GM12875 (cell line): ENCODE data around the gene LTB.

Source experiments
- H3K4me3 ChIP-seq: one replicate; pipeline ENCODE4 v1.5.1; 2011; ENCODE audit warnings: low read depth, low read length, control low read depth
- CTCF ChIP-seq: IDR thresholded peaks from 2 replicates; pipeline ENCODE4 v1.5.1; 2011; ENCODE audit warnings: low read depth, mild to moderate bottlenecking, control low read depth, inconsistent platforms, low read length, moderate library complexity, borderline replicate concordance; ENCODE audit not compliant: insufficient read depth

Gene LTB

GRCh38 chr6:31568537-31568961 is 13.7 kb downstream of the LTB start:
- no peak for TF ChIP-seq CTCF
- no peak overlapping the region for H3K4me3 ChIP-seq

- H3K4me3 ChIP-seq, result no peak overlapping the region
- no peak for TF ChIP-seq CTCF
These were observed 14.5 kb downstream of the LTB start for GRCh38 chr6:31567531-31568370.

- TF ChIP-seq CTCF, result no peak
- no peak overlapping the region for H3K4me3 ChIP-seq
These were observed 21.5 kb downstream of the LTB start for GRCh38 chr6:31560697-31561058.

- TF ChIP-seq CTCF, result no peak
- peak overlapping the region; percentile 49 for H3K4me3 ChIP-seq
These were observed 22.1 kb downstream of the LTB start for GRCh38 chr6:31559958-31560696.

DNA sequence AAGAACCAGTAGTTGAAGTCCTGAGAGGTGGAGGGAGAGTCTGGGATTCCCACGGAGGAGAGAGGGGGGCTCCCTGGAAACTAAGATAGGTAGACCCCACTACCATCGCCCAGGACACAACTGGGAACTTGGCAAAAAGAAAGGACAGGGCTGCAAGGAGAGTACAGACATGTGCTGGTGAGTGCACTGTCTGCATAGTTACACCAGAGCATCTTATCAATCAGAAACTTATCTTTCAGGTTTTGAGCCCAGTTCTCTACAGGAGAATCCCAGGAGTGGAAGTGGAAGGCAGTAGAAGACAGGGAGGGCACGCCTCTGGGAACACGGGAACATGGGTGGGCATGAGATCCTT is 22.6 kb downstream of the LTB start:
- H3K4me3 ChIP-seq, result peak overlapping the region; percentile 49
- TF ChIP-seq CTCF, result no peak

- TF ChIP-seq CTCF, result no peak
- H3K4me3 ChIP-seq, result peak overlapping the region; percentile 49
These were observed 23.4 kb downstream of the LTB start for GRCh38 chr6:31558631-31559500.

DNA sequence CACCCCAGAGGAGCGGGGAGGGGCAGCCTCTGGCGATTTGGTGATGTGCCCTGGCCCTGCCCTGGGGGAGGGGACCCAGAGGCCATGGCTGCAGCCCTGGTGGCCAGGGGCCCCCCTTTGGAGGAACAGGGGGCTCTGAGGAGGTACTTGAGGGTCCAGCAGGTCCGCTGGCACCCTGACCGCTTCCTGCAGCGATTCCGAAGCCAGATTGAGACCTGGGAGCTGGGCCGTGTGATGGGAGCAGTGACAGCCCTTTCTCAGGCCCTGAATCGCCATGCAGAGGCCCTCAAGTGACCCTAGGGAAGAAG is 24.0 kb downstream of the LTB start:
- H3K4me3 ChIP-seq, result peak overlapping the region; percentile 39
- no peak for TF ChIP-seq CTCF
